Breast epithelium (tissue), 3 donors: ENCODE results near the gene FNDC11.

Experiments used
- POLR2A ChIP-seq: fragments of 450-650 bp; IDR thresholded peaks from one replicate; pipeline ENCODE4 v1.6.1; 2016; ENCODE audit warnings: antibody characterized with exemption, mild to moderate bottlenecking, moderate library complexity
- POLR2AphosphoS5 ChIP-seq, 3 donors: sonication (generic); formaldehyde crosslinking; IDR thresholded peaks; one replicate each; pipeline ENCODE4 v1.6.1; 2017; ENCODE audit warnings: antibody characterized with exemption in 3 of 3
- TF ChIP-seq, protein P1 (sequence below), 3 donors: fragments of 450-650 bp; IDR thresholded peaks; one replicate each; pipeline ENCODE4 v1.5.1; 2016 to 2017; ENCODE audit warnings: antibody characterized with exemption in 3 of 3, mild to moderate bottlenecking in 3 of 3, moderate library complexity in 3 of 3

DNA sequence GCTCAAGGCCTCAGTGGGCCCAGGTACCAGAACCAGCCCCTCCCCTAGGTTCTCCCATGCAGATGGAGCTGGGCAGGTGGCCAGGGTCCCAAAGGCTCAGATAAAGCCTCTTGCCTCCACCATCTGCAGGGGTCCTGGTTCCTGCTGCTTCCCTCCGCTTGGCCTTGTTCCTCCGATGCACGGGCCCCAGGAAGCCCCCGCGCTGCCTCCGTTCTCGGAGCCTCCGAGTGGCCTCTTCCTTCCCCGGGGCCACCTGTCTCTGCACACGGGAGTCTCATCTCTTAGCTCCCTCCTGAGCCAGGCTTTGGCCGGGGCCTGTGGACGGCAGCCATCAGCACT lies 14.9 kb upstream of the FNDC11 start:
- TF ChIP-seq, protein P1, sequence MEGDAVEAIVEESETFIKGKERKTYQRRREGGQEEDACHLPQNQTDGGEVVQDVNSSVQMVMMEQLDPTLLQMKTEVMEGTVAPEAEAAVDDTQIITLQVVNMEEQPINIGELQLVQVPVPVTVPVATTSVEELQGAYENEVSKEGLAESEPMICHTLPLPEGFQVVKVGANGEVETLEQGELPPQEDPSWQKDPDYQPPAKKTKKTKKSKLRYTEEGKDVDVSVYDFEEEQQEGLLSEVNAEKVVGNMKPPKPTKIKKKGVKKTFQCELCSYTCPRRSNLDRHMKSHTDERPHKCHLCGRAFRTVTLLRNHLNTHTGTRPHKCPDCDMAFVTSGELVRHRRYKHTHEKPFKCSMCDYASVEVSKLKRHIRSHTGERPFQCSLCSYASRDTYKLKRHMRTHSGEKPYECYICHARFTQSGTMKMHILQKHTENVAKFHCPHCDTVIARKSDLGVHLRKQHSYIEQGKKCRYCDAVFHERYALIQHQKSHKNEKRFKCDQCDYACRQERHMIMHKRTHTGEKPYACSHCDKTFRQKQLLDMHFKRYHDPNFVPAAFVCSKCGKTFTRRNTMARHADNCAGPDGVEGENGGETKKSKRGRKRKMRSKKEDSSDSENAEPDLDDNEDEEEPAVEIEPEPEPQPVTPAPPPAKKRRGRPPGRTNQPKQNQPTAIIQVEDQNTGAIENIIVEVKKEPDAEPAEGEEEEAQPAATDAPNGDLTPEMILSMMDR (IDR thresholded peaks at IDR 0.05), result no peak
- TF ChIP-seq POLR2A, result no peak
- TF ChIP-seq POLR2AphosphoS5 (IDR thresholded peaks at IDR 0.05), result no peak
